ENCODE data around the gene GOLPH3L.
A peak's percentile ranks its signal among the peaks of the same experiment; 100 is the strongest.
"Not testable (repeated sequence)": the region's sequence is repeated elsewhere in the genome, so short reads cannot be mapped to it uniquely, and the experiment has no call there.

The GOLPH3L gene

DNA sequence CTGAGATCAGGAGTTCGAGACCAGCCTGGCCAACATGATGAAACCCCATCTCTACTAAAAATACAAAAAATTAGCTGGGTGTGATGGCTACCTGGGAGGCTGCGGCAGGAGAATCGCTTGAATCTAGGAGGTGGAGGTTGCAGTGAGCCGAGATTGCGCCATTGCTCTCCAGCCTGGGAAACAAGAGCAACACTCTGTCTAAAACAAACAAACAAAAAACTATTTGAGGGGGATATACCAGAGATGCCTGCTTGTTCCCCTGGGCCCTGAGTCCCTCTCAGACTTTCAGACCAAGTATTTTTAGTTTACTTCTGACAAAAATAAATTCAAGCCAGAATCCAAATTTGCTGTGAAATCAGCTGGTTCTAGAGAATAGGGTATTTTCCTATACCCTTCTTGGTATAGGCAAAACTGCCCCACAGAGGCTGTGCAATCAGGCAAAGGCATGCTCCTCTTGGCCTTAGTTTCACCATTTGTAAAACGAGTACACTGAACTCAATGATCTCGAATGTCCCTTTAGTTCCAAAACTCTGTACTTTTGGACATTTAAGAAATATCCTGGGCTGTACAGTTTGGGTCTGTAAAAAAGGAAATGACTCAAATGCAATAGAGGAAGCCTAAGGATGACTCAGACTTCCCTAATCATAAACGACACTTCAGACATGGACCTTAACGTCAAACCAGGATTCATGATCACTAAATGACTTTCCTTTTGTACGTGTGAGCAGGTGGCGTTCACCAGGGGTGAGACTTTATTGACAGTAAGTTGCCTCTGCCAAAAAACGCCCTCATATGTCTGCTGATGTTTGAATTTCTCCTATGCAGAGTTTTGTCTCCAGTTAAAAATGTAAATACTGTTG is 83.7 kb downstream of the GOLPH3L start:
- peak; percentile 30 for FAIRE-seq

DNA sequence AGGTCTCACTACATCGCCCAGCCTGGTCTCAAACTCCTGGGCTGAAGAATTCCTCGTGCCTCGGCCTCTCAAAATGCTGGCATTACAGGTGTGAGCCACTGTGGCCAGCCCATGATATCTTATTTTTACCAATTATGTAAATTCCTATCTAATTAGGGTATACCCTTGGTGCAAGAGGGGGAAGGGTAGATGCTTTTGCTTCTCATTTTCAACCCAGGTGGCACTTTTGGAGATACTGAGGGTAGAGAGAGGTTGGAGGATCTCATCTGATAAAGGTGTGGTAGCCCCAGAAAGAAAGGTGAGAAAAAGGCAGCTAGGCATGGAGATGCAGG is 85.0 kb downstream of the GOLPH3L start:
- no peak for FAIRE-seq

DNA sequence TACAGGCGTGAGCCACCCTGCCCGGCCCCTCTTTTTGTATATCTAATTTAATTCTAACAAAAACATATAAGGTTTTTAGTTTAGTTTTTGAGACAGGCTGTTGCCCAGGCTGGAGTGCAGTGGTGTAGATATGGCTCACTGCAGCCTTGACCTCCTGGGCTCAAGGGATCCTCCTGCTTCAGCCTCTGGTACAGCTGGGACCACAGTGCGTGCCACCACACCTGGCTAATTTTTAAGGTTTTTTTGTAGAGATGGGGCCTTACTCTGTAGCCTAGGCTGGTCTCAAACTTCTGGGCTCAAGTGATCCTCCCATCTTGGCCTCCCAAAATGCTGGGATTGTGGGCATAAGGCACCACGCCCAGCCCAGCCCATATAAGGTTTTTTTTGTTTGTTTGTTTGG is 86.4 kb downstream of the GOLPH3L start:
- no peak for FAIRE-seq

DNA sequence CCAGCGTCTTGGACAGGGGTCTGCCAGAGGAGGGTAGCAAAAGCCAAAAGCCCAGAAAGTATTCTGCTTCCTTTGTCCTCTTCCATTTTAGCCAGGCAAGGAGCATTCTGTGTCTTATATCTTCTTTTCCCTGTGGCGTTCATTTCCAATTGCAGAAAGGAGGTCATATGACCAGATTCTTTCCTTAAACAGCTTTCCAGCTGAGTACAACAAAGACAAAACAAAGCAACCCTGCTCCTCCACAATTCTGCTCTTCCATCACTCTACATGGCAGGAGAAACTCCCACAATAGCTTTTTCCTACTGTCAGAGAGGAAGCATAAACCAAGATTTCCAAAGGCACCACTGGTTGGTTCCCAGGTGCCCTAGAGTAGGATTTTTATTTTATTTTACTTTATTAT is 87.2 kb downstream of the GOLPH3L start:
- no peak for FAIRE-seq

DNA sequence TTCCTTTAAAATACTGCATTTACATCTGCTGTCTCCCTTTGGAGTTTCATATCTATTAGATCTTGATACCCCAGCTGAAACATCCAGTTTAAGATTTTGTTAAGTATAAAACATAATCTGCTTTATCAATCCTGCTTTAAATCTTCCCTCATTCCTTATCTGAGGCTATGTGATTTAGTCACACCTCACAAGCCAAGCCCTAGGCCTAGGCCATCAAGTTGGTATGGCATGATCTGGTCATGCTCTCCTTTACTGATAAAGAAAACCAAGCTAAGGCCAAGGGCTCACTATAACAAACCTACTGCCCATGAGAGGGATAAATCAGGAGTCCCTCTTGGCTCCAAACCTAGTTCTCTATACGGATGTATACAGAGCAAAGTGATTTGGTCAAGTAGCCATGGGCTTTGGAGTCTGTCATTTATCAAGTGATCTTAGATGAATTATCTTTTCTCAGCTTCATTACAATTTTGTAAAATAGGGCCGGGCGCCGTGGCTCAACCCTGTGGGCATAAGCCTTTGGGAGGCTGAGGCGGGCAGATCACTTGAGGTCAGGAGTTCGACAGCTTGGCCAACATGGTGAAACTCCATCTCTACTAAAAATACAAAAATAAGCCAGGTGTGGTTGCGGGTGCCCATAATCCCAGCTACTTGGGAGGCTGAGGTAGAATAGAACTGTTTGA is 90.4 kb downstream of the GOLPH3L start:
- FAIRE-seq: no peak

DNA sequence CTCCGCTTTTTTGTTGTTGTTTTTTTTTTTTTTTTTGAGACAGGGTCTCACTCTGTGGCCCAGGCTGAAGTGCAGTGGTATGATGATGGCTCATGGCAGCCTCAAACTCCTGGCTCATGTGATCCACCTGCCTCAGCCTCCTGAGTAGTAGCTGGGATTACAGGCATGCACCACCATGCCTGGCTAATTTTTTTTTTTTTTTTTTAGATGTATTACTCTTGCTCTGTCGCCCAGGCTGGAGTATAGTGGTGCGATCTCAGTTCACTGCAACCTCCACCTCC is 91.6 kb downstream of the GOLPH3L start:
- not testable (repeated sequence) for FAIRE-seq

DNA sequence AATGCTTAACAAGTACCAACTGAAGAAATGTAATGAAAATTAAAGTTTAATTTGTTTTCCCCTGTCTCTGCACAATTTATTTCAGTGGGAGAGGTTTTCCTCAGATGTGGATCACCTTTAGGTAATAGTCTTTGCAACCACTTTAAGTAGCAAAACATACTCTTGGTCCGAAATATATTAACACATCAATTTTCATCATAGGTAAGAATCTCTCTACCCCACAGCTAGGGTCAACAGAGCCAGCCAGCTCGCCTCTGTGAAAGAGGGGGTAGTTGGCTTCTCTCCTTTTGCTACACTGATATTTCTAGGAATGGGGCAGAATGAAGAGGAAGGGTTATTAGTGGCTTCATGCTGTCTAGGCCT is 92.7 kb downstream of the GOLPH3L start:
- no peak for FAIRE-seq

DNA sequence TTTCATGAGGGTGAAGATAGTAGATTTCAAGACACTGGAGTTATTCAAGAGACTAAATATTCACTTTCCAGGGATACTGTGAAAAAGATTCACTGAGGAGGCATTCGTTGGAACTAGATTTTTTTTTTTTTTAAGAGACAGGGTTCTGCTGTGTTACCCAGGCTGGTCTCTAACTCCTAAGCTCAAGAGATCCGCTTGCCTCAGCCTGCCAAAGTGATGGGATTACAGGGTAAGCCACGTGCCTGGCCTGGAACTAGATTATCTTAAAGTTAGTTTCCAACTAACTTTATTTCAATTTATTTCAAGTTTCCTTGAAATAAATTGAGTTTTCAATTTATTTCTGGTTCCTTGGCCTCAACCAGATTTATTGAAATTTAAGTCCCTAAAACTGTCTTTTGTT is 93.2 kb downstream of the GOLPH3L start:
- FAIRE-seq: no peak

DNA sequence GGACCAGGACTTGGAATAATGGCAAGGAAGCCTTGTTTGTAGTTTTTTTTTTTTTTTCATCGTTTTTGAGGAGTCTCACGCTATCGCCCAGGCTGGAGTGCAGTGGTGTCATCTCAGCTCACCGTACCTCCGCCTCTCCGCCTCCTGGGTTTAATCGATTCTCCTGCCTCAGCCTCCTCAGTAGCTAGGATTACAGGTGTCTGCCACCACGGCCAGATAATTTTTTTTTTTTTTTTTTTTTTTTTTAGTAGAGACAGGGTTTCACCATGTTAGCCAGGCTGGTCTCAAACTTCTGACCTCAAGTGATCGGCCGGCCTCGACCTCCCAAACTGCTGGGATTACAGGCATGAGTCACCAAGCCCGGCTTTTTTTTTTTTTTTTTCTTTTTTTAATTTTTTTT is 94.6 kb downstream of the GOLPH3L start:
- not testable (repeated sequence) for FAIRE-seq

DNA sequence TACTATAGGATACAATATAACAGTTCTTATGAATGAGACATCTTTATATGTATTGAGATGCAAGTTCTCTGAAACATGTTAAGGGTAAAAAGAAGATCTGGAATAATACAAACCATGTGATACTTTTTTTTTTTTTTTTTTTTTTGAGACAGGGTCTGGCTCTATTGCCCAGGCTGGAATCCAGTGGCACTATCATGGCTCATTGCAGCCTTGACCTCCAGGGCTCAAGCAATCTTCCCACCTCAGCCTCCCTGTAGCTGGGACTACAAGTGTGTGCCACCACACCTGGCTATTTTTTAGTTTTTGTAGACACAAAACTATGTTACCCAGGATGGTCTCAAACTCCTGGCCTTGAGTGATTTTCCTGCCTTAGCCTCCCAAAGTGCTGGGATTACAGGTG is 95.4 kb downstream of the GOLPH3L start:
- no peak for FAIRE-seq

DNA sequence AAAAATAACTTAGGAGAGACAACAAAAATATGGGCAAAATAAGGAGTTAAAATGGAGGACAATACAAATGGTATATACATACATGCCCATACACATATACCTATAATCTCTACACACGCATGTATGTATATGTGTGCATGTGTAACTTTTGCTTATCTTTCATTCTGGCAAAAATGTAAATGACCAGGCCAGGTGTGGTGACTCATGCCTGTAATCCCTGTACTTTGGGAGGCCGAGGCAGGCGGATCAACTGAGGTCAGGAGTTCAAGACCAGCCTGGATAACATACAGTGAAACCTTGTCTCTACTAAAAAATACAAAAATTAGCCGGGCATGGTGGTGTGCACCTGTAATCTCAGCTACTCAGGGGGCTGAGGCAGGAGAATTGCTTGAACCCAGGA is 98.6 kb downstream of the GOLPH3L start:
- not testable (repeated sequence) for FAIRE-seq

DNA sequence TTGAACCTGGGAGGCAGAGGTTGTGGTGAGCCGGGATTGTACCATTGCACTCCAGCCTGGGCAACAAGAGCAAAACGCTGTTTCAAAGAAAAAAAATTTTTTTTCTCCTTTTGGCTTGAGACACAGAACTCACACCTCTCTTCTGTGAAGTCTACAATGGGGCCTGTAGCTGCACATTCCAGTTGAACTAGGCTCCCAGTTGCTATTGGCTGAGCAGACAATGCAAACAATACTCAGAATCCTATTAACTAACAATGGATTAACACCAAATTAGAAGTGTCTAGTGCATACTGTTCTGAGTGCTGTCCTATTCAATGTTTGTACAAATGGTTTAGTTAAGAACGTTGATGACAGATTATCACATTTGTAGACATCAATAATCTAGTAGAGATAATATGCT is 100.0 kb downstream of the GOLPH3L start:
- no peak for FAIRE-seq

Measured in islet of Langerhans (tissue), 1 donor.